ENCODE data around the gene TAGLN.

The TAGLN gene

DNA sequence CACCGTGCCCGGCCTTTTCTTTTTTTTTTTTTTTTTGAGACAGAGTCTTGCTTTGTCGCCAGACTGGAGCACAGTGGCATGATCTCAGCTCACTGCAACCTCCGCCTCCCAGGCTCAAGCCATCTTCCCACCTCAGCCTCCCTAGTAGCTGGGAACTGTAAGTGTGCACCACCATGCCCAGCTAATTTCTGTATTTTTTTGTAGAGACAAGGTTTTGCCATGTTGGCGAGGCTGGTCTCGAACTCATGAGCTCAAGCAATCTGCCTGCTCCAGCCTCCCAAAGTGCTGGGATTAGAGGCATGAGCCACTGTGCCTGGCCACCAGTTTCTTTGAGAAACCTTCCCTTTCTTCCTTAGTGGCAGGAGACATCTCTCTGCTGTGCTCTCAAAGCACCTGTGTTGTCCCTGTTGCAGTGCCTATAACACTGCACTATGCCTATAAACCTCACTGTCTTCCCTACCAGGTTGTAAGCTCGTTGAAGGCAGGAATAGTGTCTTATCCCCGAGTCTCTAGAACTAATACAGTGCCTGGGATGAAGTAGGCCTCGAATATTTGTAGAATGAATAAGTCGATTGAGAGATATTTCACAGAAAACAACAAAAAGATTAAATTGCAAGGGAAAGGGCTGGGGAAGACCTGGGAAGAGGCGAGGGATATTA is 13.7 kb downstream of the TAGLN start:
- no peak for DNase-seq (ENCODE audit: low read depth in 1 of 2, low spot score in 1 of 2)

DNA sequence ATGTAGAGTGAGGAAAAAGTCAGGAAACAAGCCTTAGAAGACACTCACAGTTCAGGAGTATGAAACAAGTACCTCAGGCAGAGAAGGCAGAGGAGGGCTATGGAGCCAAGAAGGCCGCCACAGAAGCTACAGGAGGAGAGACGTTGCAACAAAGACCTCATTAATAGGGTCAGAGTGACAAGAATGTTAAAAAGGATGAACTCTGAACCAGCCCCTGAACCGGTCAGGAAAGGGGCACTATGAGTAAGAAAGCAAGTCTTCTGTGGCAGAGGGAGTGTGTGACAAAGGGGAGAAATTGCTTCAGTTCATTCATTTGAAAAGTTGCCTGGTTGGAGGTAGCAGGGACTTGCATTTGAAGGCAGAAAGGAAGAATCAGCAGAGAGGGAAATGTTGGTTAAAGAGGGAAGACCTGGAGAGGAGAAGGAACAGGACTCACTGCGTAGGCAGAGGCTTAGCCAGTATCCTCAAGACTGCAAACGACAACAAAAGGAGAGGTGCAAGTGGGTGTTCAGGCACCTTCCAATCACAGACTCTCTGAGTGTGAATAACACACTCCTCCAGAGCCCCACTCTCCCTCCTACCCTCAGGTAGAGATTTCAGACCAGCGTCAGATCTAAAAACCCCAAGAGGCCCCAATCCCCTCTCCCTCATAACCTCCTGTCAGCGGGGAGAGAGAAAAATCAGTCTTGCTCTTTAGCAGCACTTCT is 15.4 kb downstream of the TAGLN start:
- no peak for DNase-seq (ENCODE audit: low read depth in 1 of 2, low spot score in 1 of 2)

DNA sequence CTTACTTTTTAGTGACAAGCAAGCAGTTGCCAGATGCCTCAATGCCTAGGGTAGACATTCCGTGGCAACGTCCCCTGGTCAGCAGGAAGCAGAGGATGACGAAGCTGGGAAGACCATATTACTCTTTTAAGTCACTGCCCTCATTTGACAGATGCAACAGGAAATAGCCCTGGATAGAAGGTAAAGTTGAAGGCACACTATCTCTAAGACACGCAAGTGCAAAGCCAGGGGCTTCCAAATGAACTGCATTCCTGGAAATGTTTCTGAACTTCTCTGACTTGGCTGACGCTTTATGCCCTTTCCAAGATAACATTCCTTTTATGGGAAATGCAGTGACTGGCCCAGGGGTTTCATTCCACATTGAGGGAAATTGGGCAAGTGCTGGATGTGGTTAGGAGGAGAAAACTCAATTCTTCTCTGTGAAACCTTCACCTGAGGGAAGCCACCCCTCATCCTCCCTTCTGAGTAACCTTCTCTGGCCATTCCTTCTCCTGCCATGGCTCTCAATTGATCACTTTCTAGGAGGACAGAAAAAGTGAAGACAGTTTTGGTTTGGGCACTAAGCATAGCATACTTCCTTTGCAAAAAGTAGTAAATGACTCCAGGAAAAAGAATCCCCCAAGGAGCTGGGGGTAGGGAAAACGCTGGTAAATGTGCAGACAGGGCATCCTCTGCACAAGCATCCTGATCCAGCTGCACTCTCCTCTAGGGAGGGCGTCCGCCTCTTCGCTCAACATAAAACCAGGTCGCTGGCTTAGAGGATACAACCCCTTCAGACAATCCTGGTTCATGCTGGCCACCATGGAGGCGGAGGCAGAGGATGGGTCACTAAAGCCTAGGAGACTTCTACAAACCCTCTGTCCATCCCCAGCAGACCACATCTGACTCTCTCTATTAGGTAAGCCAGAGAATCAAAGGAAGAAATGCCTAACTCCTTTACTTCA is 18.2 kb downstream of the TAGLN start:
- DNase-seq (ENCODE audit: low read depth in 1 of 2, low spot score in 1 of 2) = no peak

DNA sequence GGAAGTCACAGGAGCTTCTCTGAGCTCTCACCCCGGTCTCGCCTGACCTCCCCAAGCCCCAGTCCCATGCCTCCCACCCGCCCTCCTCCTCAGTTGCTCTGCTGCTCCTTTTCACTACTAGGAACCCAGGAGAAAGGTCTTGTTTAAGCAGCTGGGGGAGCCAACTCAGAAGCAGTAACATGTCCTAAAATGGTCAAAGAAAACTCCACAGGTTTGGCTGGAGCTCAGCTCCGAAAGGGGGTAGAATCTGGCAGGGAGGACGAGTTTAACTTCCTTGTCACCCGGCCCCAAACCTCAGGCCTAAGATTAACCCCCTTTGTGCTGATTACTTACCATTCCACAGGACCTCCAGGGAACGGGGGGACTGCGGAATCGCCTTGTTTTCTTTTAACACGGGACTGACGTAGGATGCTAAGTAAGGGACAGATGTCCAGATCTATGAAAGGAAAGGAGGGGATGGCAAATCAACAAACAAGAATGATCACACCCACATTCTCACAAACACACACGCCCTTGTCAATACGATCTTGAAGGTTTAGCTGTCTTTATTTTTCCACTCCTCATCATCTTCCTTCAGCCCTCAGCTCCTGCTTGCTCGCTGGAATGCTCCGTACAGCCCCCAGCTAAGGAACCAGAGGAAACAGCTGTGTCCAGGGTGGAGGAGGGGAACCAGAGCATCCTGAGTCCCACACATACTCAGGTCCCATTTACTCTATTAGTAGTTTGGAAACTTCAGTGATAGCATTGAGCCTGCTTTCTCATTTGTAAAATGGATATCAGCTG is 19.2 kb downstream of the TAGLN start:
- DNase-seq (ENCODE audit: low read depth in 1 of 2, low spot score in 1 of 2) = no peak

DNA sequence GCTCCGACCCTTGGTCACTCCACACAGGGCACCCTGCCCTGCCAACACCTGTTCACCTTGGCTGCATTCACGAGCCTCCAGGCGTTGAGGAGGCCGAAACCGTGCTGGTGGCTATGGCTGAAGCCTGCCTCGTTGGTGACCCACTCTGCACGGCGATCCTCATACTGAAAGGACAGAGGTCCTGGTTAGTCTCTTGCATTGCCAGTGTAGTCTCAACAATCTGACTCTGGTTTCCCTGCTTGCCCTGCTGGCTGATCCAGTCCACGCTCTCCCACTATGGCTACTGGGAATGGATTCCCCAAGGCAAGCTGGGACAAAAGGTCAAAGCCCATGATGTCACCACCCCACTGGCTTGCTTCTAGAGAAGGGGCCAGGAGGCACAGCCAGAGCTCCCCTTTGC is 19.8 kb downstream of the TAGLN start:
- DNase-seq (ENCODE audit: low read depth in 1 of 2, low spot score in 1 of 2) = no peak

DNA sequence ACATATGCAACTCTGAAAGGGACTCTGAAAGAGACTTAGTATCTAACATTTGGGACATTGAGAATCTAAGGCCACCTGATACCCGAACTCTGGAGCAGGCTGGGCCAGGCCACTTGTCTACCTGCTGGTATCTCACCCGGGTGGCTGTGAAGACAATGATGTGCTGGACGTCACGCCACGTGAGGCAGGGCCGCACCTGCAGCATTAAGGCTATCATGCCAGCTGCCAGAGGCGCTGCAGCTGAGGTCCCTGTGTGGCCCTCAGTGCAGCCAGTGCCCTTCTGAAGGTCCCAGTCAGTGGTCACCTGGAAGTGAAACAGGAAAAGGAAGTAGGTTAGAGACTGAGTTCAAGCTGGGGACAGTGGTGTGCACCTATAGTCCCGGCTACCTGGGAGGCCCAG is 20.3 kb downstream of the TAGLN start:
- no peak for DNase-seq (ENCODE audit: low read depth in 1 of 2, low spot score in 1 of 2)

DNA sequence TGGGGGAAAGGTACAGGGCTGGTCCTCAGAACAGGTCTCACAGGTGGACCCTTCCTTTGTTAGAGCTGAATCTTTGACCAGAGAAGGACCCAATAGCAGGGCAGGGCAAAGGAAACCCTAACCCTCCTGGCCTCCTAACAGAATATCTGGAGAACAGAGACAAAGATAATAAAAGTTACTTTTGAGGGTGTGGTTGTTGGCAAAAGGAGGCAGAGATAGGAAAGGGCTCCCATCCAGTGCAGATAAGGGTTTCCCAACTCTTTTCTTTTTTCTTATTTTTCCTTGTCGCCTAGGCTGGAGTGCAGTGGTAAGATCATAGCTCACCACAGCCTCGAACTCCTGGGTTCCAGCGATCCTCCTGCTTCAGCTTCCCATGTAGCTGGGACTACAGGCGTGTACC is 20.8 kb downstream of the TAGLN start:
- no peak for DNase-seq (ENCODE audit: low read depth in 1 of 2, low spot score in 1 of 2)

DNA sequence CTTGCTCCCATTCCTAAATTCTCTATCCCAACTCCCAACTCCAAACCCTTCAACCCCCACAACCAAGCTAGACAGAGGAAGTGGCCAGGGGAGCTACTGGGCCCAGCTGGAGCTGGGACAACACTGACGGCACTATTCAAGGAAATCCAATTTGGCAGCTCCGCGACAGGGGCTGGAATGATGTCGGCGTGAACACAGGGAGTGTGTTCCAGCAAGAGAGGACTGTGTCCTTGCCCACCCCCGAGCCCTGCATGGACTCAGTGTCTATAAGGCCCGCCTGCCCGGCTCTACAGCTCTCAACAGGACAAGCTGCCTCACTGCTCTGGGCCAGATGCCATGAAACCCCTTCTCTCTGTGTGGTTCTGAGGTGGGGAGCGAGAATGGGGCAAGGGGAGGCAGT is 21.4 kb downstream of the TAGLN start:
- no peak for DNase-seq (ENCODE audit: low read depth in 1 of 2, low spot score in 1 of 2)

DNA sequence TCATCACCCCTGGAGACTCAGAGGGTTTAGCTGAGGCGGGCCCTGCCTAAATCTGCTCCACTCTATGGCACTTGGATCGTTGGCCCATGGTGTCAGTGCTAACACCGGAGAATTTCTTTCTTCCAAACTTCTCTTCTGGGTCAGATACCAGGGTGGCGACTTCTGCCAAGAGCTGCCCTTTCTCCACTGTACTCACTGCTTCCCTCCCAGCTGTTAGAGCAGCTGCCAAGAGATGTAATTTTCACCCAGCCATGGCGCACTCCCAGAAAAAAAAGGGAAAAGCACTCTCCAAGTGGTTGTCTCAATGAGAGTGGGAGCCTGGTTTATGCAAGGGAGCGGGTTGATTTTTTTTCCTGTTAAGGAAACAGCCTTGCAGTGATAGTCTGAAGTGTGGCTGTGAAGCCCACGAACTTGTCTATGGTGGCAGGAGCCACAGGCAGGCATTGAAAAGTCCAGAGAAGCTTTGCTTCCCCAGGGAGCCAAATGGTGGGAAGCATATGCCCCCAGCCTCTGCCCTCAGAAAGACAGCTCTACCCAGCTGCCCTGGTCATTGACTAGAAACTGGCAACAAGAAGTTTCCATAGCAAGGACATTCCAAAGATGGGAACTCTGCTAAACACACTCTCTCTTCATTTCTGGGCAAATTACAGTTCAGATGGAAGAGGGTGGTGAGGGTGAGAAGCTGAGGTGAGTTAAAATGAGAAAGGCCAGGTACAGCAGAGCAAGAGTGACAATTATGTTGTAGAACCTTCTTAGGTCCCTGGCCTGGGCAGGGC is 22.0 kb downstream of the TAGLN start:
- DNase-seq (ENCODE audit: low read depth in 1 of 2, low spot score in 1 of 2) = no peak

DNA sequence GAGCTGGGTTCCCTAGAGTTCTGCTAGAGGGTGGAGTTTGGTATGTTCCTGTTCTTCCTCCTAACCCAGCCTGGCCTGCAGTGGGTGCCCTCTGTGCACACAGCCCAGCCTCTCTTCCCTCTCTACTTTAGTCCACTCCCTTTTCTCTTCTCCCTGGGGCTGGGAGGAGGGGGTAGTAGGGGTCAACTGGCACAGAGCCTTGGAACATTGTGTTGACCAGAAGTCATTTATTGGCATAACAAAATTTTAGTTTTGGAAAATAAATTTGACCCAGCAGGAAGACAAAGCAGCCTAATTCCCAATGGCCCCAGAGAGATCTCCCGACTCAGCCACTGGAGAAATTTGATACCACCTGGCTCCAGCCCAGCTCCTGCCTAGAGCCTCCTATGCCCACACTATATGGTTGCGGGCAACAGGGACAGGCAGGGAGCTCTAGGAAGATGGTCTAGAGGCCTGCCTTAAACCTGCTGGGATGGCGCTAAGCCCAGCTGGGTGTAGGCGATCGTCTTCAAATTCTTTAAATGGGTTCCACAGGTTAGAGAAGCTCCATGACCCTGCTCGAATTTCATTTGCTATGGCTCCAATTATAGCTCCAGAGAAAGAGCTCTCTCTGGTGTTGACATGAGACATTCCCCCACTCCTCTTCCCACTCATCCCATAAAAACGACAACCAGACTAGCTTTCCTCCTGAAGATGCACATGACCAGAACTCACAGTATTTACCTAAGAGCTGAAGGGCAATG is 22.8 kb downstream of the TAGLN start:
- no peak for DNase-seq (ENCODE audit: low read depth in 1 of 2, low spot score in 1 of 2)

DNA sequence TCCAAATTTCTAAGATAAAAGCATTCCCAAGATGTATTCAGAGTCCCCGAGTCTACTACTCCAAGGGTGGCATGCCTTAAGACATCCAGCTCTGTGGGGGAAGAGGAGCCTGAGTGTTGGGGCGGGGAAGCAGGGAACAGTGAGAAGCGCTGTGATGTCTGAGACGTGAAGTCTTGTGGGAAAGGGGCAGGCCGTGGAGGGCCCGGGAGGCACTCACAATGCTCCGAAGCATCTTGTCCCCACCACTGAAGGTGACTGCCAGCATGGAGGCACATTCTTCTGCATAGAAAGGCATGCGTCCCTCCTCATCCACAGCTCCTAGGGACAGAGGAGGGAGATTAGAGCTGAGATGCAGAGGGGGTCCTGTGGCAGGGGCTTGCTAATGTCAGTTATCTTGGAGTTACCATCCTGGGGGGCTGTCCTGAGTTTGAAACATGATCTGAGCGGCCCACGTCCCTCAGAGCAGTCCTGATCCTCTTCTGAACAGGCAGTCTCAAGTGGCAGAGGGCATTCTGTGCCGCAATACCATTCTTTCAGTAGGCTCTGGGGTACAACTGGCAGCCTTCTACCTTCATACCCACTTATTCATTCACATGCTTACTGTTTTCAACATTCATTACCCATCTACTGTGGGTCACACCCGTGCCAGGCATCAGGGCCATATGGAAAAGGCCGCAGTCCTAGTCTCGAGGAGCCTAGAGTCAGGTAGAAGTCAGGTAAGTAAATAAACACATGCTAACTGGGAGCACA is 24.0 kb downstream of the TAGLN start:
- DNase-seq (ENCODE audit: low read depth in 1 of 2, low spot score in 1 of 2) = no peak

DNA sequence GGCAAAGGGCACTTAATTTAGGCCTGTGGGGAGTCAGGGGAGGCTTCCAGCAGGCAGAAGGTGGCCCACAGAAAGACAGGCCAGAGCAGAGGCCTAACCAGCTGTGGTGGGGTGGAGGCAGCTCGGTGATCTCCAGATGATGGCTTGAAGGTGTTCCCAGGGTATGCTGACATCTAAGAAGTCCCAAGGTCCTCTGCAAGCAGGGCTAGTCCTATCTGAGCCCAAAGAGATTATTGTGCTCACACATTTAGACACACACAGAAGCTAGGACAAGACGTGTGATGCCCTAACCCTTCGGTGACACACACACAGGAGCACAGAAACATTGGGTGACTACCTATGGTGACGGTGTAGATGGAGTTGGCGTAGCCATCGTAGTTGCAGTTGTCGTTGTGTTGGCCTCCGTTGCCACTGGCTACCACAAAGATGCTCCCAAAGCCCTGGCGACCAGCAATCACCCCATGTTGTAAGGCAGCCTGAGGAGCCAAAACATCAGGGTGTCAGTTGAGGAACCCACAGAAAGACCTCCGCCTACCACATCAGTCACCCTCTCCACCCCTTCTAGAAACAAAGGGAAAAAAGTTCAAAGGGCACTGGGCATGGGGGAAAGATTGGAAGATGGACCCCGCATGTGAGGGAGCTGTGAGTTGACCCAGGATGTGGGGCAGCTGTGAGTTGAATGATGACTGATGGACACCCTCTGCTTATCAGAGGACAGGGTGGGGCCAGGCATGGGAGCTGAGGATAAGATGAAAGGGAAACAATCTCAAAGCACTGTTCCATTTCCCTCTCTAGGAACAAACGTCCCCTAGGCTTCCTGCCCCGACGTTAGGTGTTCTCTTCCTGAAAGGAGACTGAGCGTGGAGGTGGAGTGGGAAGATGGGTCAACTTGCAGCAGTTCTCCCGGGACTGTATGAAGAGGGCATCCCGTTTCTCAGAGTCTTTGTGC is 24.8 kb downstream of the TAGLN start:
- DNase-seq (ENCODE audit: low read depth in 1 of 2, low spot score in 1 of 2) = no peak

DNA sequence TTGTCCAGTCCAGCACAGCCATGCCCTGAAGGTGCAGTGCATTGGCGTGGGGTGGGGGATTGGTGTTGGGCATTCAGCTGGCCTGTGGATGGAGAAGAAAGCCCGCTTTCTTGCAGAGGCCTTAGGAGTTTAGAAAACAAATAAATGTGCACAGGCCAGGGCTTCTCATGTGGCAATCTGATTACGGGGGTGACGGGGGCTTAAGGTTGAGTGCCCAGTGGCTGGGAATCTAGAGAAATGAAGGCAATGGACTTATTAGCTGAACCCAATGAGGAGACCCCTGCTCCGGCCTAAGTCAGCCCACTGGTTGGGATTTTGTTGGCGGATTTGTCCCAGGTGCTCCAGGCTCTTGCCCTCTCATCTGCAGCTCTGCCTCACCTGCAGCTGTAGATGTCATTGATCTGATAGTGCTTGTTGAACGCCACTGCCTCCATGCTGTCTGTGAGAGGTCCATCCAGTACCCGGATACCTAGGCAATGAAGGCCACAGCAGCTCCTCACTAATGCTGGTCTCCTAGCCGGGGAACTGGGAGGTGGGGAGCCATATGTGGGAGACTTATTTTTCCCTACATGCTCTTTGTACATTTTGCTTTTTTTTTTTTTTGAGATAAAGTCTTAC is 26.5 kb downstream of the TAGLN start:
- DNase-seq (ENCODE audit: low read depth in 1 of 2, low spot score in 1 of 2) = no peak

DNA sequence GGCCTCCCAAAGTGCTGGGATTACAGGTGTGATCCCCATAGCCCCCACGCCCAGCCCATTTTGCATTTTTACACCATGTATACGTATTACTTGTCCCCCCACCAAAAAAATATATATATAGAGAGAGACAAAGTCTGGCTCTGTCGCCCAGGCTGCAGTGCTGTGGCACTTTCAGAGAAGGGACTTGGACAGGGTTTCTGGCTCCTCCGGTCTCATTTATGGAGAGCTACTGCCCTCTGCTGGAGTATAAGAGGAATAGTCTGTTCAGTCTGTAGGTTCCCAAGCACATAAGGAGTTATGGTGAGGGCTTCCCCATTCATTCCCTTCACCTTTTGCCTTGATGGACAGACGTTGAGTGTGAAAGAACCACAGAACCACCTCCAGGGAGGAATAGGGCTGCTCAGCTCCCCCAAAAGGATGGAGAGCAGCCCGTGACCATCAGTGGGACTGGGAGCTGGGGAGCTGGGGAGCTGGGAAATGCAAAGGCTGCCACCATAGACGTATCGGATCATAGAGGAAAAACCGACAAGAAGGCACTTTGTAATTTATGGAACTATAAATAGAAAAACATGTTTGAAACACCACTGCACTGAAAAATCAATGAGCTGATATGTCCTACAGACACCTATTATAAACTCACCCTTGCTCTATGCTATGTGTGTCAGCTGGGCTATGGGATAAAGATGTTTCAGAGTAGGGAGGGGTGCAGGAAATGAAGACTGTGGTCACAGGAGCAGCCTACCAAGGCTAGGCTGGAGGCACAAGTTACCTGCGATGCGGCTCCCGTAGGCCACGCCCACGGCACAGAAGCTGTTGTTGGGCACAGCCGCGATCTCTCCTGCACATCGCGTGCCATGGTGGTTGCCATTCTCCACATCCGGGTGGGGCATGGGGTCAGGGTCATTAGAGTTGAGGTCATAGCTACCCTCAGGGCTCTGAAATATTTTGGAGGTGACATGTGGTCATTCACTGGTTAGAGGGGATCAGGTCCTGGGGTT is 27.5 kb downstream of the TAGLN start:
- DNase-seq (ENCODE audit: low read depth in 1 of 2, low spot score in 1 of 2) = peak in 1 of 2 donors; percentile 49

DNA sequence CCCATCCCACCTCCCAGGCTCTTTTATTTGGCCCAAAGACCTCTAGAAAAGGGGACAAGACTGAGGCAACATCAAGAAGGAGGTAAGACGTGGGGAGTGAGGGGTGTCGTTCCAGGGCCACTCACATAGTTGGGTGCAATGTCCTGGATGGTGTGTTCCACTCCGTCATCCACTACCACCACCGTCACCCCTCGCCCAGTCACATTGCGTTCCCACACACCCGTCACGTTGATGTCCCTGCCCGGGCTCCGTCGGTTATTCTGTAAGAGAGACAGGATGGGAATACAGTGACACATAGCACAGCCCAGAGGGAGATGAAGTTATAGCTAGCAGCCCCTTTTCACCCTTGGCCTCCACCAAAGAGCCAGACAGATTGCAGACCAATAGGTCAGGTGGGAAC is 28.9 kb downstream of the TAGLN start:
- DNase-seq (ENCODE audit: low read depth in 1 of 2, low spot score in 1 of 2) = no peak

DNA sequence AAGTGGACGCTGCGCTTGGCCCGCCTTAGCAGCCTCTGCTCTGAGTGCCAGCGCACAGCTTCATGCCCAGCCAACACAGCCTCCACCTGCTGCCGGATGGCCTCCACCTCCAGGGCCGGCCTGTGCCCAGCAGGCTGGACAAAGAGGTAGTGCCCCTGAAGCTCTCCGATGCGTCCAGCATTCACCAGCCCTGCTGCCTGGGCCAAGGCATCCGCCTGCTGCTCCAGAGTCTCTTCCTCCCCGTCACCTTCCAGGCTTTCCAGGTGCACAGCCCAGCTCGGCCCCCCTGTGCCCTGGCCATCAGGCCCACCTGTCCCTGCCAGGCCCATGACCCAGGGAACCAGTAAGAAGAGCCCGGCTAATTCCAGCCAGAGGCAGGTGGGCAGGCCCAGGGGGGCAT is 30.2 kb downstream of the TAGLN start:
- no peak for DNase-seq (ENCODE audit: low read depth in 1 of 2, low spot score in 1 of 2)

Measured in activated CD4-positive, alpha-beta T cell treated with anti-CD3 and anti-CD28 coated beads, Interleukin-2, amount 50 U/mL, for 24 hours (primary cell).